GM12801 (cell line): Measurements from ENCODE around the gene PAQR9.

Source experiments
- TF ChIP-seq, protein P1 (sequence below): IDR thresholded peaks from one replicate; pipeline ENCODE4 v1.5.1; 2011; ENCODE audit warnings: control low read depth; ENCODE audit not compliant: insufficient read length; ENCODE audit errors: extremely low read depth

The PAQR9 gene

DNA sequence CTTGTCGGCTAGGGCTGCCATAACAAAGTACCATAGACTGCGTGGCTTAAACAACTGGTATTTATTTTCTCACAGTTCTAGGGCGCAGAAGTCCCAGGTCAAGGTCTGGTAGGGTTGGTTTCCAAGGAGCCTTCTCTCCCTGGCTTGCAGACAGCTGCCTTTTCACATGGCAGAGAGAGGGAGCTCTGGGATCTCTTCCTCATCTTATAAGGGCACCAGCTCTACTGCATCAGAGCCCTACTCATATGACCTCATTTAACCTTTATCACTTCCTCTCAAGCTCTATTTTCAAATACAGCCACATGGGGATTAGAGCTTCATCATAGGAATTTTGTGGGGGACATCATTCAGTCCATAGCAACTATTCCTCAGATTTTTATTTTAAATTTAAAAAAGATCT, 17.6 kb upstream of the PAQR9 start:
- TF ChIP-seq, protein P1, sequence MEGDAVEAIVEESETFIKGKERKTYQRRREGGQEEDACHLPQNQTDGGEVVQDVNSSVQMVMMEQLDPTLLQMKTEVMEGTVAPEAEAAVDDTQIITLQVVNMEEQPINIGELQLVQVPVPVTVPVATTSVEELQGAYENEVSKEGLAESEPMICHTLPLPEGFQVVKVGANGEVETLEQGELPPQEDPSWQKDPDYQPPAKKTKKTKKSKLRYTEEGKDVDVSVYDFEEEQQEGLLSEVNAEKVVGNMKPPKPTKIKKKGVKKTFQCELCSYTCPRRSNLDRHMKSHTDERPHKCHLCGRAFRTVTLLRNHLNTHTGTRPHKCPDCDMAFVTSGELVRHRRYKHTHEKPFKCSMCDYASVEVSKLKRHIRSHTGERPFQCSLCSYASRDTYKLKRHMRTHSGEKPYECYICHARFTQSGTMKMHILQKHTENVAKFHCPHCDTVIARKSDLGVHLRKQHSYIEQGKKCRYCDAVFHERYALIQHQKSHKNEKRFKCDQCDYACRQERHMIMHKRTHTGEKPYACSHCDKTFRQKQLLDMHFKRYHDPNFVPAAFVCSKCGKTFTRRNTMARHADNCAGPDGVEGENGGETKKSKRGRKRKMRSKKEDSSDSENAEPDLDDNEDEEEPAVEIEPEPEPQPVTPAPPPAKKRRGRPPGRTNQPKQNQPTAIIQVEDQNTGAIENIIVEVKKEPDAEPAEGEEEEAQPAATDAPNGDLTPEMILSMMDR, result no peak

DNA sequence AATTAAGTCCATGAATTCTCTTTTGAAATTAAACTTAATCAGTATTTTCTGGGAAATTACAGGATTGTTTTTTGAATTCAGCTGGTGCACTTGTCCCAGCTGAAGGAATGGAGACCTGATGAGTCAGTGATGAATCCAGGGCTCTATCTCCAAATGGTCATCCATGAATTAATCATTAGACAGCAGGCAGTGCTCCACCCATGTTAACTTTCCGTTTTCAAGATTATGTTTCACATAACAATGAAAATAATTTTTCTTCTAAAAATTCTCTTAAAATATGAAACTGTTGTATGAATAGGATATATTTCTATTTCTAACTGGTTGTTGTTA, 13.9 kb upstream of the PAQR9 start:
- TF ChIP-seq, protein P1, result no peak

DNA sequence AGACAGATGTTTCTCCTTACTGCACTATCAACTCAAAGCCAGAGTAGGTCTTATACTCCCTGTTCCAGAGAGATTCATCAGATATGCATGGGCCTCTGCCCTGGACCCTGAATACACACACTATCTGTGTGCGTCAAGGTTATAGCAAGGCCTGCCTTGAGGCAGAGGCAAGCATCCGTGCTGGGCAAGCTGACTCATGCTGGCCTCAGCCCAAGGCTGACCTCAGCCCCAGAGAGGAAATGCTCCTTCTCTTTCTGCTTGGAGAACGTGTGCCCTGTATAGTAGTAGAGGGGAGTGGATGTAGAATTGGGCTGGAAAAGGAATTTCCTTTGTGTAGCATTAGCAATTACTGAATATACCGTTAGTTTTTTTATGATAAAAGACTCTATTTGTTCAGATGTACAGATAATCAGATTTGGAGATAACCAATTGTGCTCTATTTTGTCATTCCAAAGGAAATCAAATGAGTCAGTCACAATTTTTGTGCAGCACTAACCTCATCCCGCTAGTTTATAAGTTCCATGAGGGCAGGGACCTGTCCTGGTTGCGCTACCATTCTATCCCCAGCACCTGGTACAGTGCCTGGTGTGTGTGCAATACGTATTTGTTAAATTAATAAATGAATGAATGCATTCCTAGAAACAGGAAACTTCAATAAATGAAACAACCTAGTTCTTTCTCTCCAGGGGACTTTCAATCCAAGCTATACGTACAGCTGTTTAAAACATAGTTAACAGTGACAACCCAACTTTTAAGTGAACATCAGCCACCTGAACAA, 13.3 kb upstream of the PAQR9 start:
- TF ChIP-seq, protein P1, result no peak

DNA sequence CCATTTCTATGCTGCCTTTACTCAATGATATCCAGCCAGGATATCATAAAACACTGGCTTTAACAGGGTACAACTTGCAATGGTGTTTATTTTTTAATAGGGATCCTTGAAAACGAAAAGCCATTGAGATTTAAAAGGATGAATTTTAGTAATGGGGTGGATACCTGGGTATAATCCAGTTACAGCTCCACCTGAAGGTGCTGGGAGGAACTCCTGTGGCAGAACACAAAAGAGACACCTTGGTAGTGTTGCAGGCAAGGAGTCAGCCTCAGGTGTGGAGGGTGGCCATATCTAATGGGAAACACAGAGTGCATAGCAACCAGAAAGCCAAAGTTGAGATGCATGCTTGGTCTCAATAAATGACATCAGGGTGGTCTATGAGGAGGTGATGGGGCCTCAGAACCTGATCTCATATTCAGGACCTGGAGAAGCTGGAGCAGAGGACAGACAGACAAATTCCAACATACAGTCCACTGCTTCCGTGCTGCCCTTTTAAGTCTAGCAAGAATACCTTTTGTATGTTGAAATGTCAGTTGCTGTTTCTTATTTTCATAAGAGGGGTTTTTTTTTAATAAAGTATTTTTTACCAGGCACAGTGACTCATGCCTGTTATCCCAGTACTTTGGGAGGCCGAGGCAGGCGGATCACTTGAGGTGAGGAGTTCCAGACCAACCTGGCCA, 12.0 kb upstream of the PAQR9 start:
- TF ChIP-seq, protein P1, result no peak

DNA sequence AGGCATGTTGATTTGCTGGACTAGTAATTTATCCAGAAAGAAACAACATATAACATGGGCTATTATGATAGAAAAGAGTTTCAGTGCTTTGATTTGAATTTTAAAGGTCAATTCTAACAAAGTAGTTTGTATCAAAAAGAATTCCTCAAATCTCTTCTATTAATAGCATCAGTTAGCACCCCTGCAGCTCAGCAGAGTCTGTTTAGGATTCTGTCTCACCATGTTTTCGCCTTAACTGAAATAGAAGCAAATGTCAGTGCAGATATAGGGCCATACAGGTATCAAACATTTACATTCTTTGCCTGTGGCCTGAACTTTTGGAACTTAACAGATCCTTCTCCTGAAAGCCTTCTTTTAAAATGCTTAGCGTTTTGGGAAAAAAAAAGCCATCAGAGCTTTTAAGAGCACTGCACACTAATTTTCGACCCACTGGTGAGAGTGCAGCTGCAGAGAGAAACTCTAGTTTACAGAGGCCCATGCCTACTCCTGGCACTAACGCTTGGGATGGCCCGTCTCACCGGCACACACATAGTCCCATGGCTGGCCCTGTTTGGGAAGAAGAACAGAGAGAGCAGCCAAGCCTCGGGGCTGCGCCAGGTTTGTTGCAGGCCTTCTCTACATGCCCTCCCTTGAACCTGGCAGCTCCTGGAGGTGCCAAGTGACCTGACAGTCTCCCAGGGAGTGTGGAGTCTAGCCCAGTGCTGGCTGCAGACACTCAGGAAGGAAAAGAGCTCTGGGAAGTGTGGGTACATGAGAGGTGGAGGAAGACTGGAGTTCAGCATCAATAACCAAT, 9.9 kb upstream of the PAQR9 start:
- TF ChIP-seq, protein P1, result no peak

DNA sequence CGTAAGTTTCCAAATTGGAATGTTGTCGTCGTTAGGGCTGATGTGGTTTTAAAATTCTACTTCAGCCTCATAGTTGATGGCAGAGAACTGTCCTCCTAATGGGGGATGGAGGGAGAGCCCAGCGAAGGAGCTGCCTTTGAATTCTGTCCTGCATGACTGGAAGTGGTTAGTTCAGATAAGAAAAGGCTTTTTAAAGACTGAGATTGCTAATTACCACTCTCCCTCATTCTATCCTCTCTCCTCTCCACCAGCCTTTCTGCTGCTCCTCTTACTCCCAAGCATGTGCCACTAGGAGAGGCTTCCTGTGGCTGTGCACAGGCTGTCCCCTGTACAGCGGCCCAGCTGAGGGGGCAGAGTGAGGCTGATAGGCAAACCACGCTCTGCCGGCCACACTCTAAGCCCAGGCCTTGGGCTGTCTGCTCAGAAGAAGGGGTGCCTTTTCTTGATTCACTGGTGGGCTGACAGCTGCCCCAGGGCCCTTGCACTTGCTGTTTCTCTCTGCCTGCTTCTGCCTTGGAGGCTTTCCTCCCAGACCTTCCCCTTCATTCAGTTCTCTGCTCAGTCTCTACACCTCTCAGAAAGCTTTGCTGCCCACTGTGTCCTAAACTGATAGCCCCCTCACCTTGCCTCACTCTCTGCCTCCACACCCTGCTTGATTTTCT, 8.7 kb upstream of the PAQR9 start:
- TF ChIP-seq, protein P1, result no peak

DNA sequence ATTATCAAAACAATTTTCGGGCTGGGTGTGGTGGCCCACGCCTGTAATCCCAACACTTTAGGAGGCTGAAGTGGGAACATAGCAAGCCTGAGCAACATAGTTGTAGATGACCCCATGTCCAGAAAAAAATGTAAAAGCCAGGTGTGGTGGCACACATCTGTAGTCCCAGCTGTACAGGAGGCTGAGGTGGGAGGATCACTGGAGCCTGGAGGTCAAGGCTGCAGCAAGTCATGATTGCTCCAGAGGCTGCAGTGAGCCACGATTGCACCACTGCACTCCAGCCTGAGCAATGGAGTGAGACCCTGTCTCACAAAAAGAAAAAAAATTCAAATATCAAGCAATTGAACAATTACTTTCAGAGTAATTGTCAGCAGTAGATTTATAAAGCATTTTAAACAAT, 8.0 kb upstream of the PAQR9 start:
- TF ChIP-seq, protein P1, result no peak
